Activated naive CD4-positive, alpha-beta T cell (primary cell): ENCODE results near the gene STIMATE.

Experiments used
- DNase-seq, 4 experiments: peaks; one replicate each; lab custom pipeline; 2025; lab: John Stamatoyannopoulos, UW

Gene STIMATE

GRCh38 chr3:52841211-52841980, 56.0 kb downstream of the STIMATE start:
- no peak for DNase-seq

- DNase-seq, result no peak
Observed at GRCh38 chr3:52839892-52840545, 57.3 kb downstream of the STIMATE start.

GRCh38 chr3:52839268-52839575, 58.1 kb downstream of the STIMATE start:
- no peak for DNase-seq

GRCh38 chr3:52838561-52839267, 58.6 kb downstream of the STIMATE start:
- DNase-seq, result no peak

GRCh38 chr3:52836986-52837385, 60.4 kb downstream of the STIMATE start:
- DNase-seq, result no peak

- DNase-seq, result no peak
Observed at GRCh38 chr3:52836471-52836845, 60.9 kb downstream of the STIMATE start.

GRCh38 chr3:52835766-52836470, 61.4 kb downstream of the STIMATE start:
- DNase-seq, result no peak

- no peak for DNase-seq
Observed at GRCh38 chr3:52834871-52835501, 62.4 kb downstream of the STIMATE start, which contains the start of gene MUSTN1. Gene MUSTN1 (minus strand): TSS chr3:52835019. CDS start chr3:52834948, 71 bp downstream.

GRCh38 chr3:52833202-52833601, 64.1 kb downstream of the STIMATE start:
- DNase-seq, result no peak

GRCh38 chr3:52831500-52832301, 65.6 kb downstream of the STIMATE start:
- no peak for DNase-seq

- no peak for DNase-seq
Observed at GRCh38 chr3:52830535-52831258, 66.7 kb downstream of the STIMATE start, which contains the start of gene ITIH4. Gene ITIH4 (minus strand): TSS chr3:52830672. CDS start chr3:52830642, 30 bp downstream.

- DNase-seq, result no peak
Observed at GRCh38 chr3:52829906-52830463, 67.4 kb downstream of the STIMATE start.

GRCh38 chr3:52829482-52829881, 67.9 kb downstream of the STIMATE start:
- no peak for DNase-seq

GRCh38 chr3:52827866-52828376, 69.4 kb downstream of the STIMATE start:
- no peak for DNase-seq

GRCh38 chr3:52827441-52827840, 69.9 kb downstream of the STIMATE start:
- DNase-seq, result no peak

GRCh38 chr3:52824037-52824436, 73.3 kb downstream of the STIMATE start:
- DNase-seq, result no peak

- no peak for DNase-seq
Observed at GRCh38 chr3:52822363-52822762, 75.0 kb downstream of the STIMATE start.

- no peak for DNase-seq
Observed at GRCh38 chr3:52820736-52821135, 76.6 kb downstream of the STIMATE start.

- DNase-seq, result no peak
Observed at GRCh38 chr3:52819936-52820335, 77.4 kb downstream of the STIMATE start.

- DNase-seq, result no peak
Observed at GRCh38 chr3:52817860-52818259, 79.5 kb downstream of the STIMATE start.
